Activated CD8-positive, alpha-beta memory T cell treated with anti-CD3 and anti-CD28 coated beads for 48 hours (primary cell): ENCODE data around the gene TMED7.
A peak's percentile ranks its signal among the peaks of the same experiment; 100 is the strongest.

ENCODE experiments used
- DNase-seq, 3 experiments: peaks; one replicate each; pipeline ENCODE4 v3.0.0-alpha.2; 2020; ENCODE audit warnings: low read depth in 2 of 3, low spot score in 2 of 3

TMED7 gene

GRCh38 chr5:115627295-115627865, 1.5 kb upstream of the TMED7 start:
- no peak for DNase-seq

DNA sequence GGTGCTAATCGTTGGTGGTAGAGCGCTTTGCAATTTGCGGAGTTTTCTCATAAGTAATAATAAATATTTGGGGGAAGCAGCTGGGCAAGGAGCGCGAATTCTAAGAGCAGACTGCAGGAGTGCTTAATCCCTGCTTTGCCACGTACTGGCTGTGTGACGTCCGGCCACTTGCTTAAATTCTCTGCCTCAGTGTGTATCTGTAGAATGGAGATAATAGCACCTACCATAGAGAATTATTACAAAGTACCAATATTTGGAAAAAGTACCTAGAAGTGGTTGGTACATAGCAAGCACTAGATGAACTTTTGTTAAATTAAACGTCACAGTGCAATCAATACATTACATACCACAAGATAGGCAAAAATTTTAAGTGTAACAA, 598 bp upstream of the TMED7 start:
- no peak for DNase-seq

GRCh38 chr5:115624994-115625393, 842 bp downstream of the TMED7 start:
- DNase-seq: no peak

DNA sequence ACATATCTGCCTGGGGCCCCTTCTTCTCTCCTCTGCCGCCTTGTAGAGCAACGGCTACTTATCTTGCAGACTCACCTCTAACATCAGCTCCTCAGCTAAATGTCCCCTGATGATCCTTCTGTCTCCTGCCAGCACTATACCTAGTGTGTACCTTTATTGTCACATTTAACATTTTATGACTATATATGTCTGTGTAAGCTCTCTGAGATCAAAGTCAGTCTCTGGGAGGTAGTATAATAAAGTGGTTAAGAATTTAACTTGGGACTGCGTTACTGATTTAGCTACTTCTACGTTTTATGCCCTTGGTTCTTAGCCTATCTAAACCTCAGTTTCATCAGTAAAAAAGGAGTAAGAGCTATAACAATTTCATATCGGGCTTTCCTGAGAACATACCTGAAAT, 2.2 kb downstream of the TMED7 start:
- no peak for DNase-seq

GRCh38 chr5:115621365-115621900, 4.4 kb downstream of the TMED7 start:
- no peak for DNase-seq

DNA sequence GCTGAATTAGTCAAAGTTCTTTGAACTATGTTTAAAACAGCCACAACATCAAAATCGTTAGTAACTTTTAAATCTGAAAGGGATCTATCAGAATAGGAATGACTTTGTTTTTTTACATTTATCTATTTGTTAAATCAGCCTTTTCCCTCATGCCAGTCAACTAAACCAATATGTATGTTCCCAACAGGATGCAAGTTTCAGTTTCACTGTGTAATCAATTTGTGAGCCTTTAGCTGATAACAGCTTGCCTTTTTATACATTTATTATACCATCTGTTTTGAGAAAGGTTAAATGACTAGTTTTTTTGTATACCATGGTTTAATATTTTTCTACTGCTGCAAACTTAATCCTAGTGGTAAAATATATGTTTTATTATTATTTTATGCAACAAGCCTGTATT, 8.9 kb downstream of the TMED7 start:
- DNase-seq: no peak

DNA sequence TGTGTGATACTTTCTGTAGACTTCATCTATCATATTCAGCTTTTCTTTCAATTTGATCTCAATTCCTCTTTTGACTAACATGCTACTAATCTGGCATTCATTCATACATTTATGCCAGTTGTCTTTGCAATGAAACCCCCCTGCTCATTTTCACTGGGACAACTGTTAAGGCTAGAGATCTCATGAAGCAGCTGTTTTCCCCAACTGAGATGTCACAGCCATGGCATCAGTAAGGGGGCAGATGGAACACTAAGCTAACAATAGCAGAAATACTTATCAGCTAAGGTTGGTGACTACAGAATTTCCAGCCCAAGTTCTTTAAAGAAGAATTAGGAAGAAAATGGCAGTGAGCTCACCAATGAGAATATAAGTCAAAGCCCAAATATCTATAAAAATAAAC, 9.4 kb downstream of the TMED7 start:
- no peak for DNase-seq

- no peak for DNase-seq
Measured at GRCh38 chr5:115611873-115612272, 14.0 kb downstream of the TMED7 start.

- DNase-seq: no peak
Measured at GRCh38 chr5:115607935-115608334, 17.9 kb downstream of the TMED7 start.

DNA sequence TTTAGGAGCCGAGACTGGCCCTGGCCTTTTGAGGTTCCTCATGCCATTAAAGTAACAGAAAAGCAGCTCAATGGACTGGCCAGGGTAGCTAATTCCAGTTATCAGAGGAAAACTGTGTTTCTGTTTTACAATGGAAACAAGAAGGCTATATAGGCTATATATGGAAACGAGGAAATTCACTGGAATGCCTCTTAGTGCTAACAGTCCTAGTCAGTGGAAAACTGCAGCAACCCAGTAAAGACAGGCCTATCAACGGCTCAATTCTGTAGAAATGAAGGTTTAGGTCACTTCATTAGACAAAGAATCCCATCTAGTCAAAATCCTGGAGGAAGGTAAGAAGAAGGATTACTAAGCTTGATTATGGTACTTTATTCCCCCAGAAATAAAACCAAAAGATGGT, 20.4 kb downstream of the TMED7 start:
- no peak for DNase-seq

- no peak for DNase-seq
Measured at GRCh38 chr5:115602591-115603125, 23.2 kb downstream of the TMED7 start.

DNA sequence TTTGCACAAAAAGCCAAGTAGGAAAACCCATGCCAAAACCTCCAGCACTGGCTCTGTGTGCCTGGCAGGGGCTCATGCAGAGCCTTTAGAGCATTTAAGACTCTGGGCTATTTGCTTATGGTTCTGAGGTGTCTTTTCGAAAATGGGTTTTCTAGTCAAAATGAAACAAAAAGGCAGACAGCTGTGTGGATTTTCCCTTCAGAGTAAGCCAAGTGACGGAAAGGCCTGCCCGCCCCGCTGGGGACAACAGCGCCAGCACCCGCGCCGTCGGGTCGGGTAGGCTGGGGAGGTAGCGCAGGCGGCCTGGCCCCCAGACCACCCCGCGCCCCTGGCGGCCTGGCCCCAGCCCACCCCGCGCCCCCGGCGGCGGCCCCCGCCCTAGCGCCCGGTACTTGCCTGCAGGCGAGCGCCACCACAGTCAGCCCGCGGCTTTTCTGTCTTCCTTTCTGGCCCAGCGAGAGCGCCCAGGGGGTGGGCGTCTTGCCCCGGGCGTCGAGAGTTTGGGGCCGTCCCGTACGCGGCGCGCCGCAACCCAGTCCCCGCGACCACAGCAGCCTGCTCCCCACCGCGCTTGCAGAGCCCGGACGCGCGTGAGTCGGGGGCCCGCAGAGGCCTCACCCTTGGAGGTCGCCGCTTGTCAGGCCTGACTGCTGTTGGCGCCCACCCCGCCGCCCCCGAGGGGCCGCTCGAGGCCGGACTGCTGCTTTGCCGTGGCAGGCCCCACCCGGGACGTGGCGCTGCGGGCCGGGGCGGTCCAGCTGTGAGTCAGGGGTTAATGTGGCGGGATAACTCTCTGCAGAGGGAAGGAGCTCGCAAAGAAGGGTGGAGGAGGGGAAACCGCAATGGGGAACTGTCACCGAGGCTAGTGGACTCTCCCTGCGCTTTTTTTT, 23.9 kb downstream of the TMED7 start, which contains the start of gene TICAM2:
Gene TICAM2, minus strand, starts transcription at position 779 of the 890 bp plus-strand sequence. CDS start 21,223 bp downstream, outside the sequence.
- peak; percentile 28 to 53 (median 49) for DNase-seq

DNA sequence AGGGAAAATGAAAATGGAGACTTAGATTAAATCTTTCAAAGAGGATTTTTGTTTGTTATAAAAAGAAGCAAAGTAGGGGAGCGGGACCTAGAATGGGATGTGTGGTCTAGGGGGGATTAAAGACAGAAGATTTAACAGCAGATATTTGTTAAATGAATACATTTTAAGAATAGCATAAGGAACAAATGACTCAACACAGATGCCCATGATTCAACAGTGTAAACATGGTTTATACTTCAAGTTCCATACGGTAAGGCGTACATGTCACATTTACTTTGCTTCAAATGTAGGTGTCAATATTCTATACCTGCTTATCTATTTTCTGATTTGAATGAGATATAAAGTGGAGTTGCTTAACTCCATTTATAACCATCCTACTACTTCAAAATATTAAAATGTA, 25.1 kb downstream of the TMED7 start:
- no peak for DNase-seq

DNA sequence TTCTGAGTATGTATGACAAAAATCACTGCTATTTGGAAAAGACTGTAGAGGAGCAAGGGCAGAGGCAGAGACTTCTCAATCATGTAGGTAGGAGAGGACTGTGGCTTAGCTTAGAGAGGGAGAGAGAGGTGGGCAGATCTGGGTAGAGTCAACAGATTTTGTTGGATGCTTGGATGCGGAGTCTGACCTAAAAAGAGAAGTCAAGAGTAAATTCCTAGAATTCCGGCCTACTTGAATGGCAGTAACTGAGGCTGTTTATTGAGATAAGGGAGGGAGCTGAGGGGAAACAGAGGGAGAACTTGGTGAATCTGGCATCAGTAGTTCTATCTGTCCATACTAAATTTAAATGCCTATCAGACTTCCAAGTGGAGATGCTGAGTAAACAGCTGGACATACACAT, 25.9 kb downstream of the TMED7 start:
- no peak for DNase-seq

GRCh38 chr5:115599502-115599901, 26.3 kb downstream of the TMED7 start:
- DNase-seq: no peak

DNA sequence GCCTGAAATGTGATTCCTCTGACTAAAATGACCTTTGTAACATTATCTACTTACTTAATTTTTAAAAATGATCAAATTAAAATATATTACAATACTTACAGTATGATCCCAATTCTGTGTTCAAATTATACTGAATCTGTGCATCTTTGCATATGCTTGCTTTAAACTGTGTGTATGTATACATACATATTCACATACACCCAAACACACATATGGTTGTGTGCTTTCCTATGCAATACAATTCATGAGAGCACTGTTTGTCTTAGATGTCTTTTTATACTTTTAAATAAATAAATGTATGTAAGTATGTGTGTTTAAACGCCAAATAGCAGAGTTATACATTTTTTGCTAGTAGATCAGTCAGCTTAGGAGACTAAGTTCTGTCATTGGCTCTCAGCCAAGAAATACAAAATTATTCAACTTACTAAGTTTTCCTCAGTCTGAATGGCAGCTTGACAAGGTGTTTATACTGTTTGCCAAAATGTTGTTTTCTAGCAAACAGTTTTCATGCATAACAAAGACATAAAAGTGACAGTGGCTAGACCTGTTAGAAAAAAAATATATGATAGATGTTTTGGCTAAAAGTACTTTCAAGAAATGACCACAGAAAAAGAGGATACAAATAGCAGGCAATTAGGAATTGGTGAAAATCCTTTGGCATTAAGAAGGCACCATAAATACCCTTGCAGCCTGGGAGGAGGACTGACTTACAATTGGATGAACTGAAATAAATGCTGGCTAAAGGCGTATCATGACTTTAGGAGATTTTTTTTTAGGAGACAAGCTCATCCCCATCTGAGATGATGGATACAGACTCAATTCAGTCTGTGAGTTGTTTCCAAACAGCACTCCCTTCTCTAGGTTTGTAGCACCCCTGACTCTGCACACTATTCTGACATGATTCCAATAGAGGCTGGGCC, 31.4 kb downstream of the TMED7 start:
- DNase-seq: no peak

DNA sequence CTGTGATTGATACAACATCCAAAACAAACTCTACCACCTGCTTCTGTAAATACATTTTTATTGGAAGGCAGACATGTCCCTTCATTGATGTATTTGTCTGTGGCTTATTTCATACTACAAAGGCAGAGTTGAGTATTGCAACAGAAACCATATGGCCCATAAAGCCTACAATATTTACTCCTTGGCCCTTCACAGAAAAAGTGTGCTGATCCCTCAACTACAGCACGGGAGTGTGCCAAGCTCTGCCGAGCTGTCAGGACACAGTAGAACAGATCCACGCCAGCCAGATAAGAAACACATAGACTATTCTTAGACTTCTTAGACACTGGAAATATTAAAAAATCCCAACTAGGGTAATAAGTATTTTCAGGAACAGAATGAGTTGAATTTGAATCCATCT, 36.8 kb downstream of the TMED7 start:
- no peak for DNase-seq

- no peak for DNase-seq
Measured at GRCh38 chr5:115588640-115589039, 37.2 kb downstream of the TMED7 start.

DNA sequence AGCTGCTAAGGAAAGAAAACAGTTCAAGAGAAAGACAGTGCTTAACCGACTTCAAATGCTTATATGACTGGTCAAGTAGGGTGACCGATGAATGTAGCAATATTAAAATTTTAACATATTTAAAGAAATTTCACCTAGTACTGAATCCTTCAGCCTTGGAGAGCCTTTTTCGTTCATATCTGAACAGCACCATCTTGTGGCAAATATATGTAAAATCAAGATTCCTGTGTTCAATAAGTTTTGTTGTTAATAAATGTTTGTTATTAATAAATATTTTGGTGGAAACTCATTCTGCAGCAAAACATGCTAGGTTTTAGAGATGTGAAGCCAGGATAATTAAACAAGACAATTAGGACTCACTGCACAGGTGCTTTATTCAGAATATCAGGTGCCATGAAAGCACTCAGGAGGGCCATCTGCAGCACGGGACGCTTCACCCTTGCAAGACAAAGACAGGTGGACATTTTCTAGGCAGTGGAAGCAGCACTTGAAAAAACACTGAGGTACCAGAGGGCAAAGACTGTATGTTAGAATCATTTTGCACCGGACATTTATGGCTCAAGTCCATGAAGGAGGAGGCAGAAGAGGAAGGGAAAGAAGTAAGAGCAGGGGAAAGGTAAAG, 39.2 kb downstream of the TMED7 start:
- no peak for DNase-seq

DNA sequence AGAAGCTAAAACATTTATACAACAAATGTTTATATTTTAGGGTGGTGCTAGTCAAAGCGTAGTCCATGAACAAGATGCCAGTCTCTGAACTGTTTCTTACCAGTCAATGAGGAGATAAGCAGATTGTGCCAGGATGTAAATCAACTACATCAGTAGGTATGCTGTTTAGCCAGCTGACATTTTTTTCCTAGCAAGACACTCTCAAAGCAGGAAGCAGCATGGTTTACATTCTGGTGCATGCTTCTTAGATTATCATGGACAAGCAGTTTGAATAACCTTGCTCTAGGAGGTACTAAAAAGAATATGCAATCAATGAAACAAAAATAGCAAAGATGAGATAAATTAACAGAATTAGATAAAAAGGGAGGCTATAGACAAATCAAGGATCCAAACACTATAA, 40.6 kb downstream of the TMED7 start:
- DNase-seq: no peak

DNA sequence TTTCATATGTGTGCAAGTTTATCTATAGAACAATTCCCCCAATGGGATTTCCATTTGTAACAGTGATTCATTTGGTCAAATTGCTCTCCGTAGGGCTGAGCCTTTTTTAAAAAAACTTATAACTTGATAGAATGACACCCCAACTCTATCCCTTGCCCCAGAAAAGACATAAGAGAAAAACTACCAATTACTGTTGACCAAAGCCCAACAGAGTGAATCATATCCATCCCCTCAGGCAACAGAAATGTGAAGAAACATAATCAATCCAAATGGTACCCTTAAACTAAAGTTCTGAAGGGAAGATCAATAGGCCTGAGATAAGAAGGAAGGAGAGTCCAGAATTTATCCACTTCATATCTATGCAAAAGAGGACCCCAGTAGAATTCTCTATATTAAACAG, 41.3 kb downstream of the TMED7 start:
- no peak for DNase-seq
